GM18499 (cell line): ENCODE data around the gene DIABLO.
"Not testable (repeated sequence)": the region's sequence is repeated elsewhere in the genome, so short reads cannot be mapped to it uniquely, and the experiment has no call there.

ENCODE experiments used
- ATAC-seq: cut with Tn5 transposase; IDR thresholded peaks from one replicate; pipeline ENCODE4 v1.9.1; 2021; ENCODE audit warnings: moderate number of reproducible peaks; ENCODE audit not compliant: insufficient read depth, unreplicated experiment

The DIABLO gene

GRCh38 chr12:122215771-122216170 is 10.1 kb downstream of the DIABLO start:
- no peak for ATAC-seq

GRCh38 chr12:122208073-122208820 is 17.6 kb downstream of the DIABLO start:
- no peak for ATAC-seq

- ATAC-seq, result no peak
Measured at GRCh38 chr12:122207391-122207790, 18.5 kb downstream of the DIABLO start.

GRCh38 chr12:122206976-122207375 is 18.9 kb downstream of the DIABLO start:
- no peak for ATAC-seq

- ATAC-seq, result no peak
Measured at GRCh38 chr12:122206111-122206881, 19.6 kb downstream of the DIABLO start.

- no peak for ATAC-seq
Measured at GRCh38 chr12:122205053-122205925, 20.6 kb downstream of the DIABLO start.

- no peak for ATAC-seq
Measured at GRCh38 chr12:122204167-122205052, 21.4 kb downstream of the DIABLO start.

GRCh38 chr12:122203301-122204166 is 22.3 kb downstream of the DIABLO start, which contains the start of gene B3GNT4:
B3GNT4 (plus strand) TSS chr12:122203709; CDS start chr12:122204619, 910 bp downstream.
- no peak for ATAC-seq

GRCh38 chr12:122202811-122203210 is 23.0 kb downstream of the DIABLO start:
- not testable (repeated sequence) for ATAC-seq

GRCh38 chr12:122202017-122202416 is 23.8 kb downstream of the DIABLO start:
- no peak for ATAC-seq

GRCh38 chr12:122201381-122201780 is 24.5 kb downstream of the DIABLO start:
- no peak for ATAC-seq

GRCh38 chr12:122200541-122201175 is 25.2 kb downstream of the DIABLO start:
- no peak for ATAC-seq

- ATAC-seq, result no peak
Measured at GRCh38 chr12:122199484-122200355, 26.1 kb downstream of the DIABLO start.

- no peak for ATAC-seq
Measured at GRCh38 chr12:122197612-122197966, 28.3 kb downstream of the DIABLO start.

GRCh38 chr12:122195405-122195804 is 30.4 kb downstream of the DIABLO start:
- ATAC-seq, result no peak

- no peak for ATAC-seq
Measured at GRCh38 chr12:122194804-122195203, 31.0 kb downstream of the DIABLO start.

GRCh38 chr12:122192441-122192840 is 33.4 kb downstream of the DIABLO start:
- ATAC-seq, result no peak
